Stimulated activated naive CD8-positive, alpha-beta T cell treated with anti-CD3 and anti-CD28 coated beads, Interleukin-15, Interleukin-2, amounts not matched to agents 100 U/mL and 50 U/mL, for 24 hours (primary cell): ENCODE measurements around the gene MAT2A.
"Not testable (repeated sequence)": the region's sequence is repeated elsewhere in the genome, so short reads cannot be mapped to it uniquely, and the experiment has no call there.

Experiments used
- ATAC-seq: fragments of 150-1000 bp; cut with Tn5 transposase; one replicate; pipeline ENCODE4 v1.10.0; 2021
- DNase-seq: peaks from one replicate; pipeline ENCODE4 v3.0.0; 2021

Gene MAT2A

DNA sequence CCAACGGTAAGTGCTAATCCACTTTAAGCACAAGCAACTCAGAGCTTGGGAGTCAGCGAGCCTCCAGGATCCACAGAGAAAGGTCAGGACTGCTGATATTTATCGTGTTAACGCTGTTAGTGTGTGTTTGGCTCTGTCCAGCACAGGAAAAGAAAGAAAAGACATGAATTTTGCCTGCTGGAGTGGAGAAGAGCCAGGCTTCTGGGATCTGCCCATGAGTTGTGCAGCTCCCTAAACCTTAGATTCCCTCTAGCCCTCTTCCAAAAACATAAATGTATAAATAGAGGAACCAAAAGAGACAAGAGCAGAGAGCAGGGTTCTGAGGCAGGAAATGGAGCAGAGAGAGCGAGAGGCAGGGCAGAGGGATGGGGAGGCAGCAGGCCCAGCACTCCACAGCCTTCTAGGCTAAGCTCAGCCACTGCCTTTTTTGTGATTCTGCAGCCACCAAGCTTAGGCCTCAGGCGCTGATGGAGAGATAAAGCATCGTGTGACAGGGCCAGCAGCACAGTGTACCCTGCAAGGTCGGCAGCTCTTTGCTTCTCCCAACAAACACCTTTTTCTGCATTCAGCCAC is 14.5 kb upstream of the MAT2A start:
- DNase-seq: no peak
- ATAC-seq: no peak

DNA sequence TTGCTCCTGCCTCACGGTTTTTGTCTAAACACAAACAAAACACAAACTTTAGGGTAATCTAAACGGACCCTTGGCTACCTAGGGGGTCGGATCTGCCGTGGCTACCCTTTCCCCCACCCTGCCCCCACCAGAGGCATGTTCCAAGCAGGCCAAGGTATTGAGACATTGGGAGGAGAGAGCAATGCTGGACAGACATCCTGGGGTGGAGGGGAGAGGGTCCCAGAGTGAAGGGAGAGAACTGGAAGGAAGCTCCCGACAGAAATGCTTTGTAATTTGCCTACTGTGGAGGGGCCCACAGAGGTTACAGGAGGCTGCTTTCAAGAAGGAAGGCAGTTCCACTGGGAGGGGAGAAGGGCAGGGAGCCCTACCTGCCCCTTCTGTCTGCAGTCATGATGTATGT is 13.9 kb upstream of the MAT2A start:
- DNase-seq: no peak

GRCh38 chr2:85525567-85525966 is 13.4 kb upstream of the MAT2A start:
- DNase-seq (no peak), ATAC-seq (no peak)

More for the DNA sequence above, 13.9 kb upstream of the MAT2A start:
- ATAC-seq: no peak

DNA sequence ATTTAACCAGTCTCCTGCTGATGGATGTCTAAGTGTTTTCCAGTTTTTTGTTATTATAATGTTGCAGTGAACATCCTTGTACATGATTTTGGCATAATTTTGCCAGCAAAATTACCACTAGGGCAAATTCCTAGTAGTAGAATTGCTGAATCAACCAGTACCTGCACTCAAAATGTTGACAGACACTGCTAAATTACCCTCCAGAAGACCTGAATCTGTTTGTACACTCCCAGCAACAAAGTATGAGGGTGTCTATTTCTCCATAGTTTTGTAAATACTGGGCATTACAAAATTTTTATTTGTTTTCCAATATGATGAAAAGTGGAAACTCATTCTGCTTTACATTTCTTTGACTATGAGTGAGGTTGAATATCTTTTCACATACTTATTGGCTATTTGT is 11.2 kb upstream of the MAT2A start:
- DNase-seq (no peak), ATAC-seq (no peak)

DNA sequence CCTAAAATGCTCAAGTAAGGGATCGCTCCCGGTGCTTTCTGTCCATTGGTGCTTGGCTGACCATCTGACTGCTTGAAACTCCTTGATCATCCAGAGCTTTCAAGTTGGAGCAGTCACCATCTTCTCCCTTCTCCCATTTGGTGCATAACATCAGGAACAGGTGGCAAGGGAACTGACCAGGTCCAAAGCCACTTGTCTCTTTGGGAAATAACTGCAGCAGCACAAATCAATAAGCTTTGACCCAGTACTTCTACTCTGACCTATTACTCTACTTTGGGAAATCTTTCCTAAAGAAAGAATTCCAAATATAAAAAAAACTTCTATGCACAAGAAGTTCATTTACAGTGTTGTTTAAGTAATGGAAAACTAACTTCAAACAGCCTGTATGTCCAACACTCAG is 10.6 kb upstream of the MAT2A start:
- DNase-seq: no peak
- ATAC-seq: no peak

DNA sequence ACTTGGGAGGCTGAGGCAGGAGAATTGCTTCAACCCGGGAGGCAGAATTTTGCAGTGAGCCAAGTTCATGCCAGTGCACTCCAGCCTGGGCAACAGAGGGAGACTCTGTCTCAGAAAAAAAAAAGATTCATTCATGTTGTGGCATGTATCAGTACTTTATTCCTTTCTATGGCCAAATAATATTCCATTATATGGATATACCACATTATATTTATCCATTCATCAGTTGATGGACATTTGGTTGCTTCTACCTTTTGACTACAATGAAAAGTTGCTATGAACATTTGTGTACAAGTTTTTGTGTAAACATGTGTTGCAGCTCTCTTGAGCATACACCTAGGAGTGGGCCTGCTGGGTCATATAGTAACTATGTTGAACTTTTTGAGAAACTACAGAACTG is 9.2 kb upstream of the MAT2A start:
- ATAC-seq (no peak), DNase-seq (no peak)

DNA sequence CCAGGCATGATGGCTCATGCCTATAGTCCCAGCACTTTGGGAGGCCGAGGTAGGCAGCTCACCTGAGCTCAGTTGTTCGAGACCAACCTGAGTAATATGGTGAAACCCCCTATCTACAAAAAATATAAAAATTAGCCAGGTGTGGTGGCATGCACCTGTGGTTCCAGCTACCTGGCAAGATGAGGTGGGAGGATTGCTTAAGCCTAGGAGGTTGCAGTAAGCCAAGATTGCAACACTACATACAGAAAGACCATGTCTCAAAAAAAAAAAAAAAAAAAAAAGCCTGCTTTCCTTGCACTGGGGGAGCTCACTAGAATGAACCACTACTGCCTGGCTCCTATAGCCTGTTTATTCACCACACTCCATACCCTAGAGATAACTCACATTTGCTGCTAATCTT is 7.4 kb upstream of the MAT2A start:
- DNase-seq: no peak
- no peak for ATAC-seq

DNA sequence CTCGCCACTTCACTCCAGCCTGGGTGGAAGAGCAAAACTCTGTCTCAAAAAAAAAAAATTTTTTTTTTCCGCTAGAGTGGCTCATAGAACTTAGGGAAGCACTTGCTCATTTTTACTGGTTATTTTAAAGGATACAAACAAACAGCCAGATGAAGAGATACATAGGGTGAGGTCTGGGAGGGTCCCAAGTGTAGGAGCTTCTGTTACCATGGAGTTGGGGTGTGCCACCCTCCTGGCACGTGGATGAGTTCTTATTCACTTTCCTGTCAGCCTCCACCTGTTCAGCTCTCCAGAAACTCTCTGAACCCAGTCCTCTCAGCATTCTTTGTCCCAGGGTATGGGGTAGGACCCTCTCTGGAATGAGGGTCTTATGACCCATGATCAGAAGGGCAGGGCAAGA is 4.9 kb upstream of the MAT2A start:
- ATAC-seq (no peak), DNase-seq (no peak)

DNA sequence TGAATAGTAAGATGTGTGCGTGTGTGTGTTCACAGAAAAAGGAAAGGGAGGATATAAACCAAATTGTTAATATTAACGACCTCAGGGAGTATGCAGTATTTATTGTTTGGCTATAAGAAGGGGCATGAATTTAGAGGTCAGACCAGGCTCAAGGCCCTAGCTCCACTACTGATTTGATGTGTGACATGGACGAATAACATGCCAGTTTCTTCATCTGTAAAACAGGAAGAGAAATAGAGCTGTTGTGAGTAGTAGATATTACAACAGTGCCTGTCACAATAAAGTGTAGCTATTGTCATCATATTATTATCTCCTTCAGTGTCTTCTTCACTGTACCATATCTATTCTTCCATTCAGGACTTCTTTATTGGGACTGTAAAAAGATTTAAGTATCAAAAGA is 4.1 kb upstream of the MAT2A start:
- ATAC-seq: no peak
- DNase-seq: no peak

DNA sequence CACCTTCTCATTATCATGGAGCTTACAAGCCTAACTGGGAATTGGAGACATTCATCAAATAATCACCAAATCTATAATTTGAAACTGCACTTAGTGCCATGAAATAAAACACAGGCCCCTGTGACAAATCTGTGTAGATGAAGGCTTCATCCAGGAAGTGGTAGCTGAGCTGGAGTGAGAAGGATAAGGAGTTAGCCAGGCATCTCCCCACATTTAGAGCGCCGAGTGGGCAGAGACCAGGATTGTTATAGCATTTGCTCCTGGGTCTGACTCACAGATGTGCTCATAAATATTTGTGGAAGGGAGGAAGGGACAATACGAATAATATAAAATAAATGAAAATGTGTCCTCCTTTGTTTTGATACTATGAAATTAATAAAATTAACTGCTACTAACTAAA is 2.5 kb upstream of the MAT2A start:
- ATAC-seq (no peak), DNase-seq (no peak)

DNA sequence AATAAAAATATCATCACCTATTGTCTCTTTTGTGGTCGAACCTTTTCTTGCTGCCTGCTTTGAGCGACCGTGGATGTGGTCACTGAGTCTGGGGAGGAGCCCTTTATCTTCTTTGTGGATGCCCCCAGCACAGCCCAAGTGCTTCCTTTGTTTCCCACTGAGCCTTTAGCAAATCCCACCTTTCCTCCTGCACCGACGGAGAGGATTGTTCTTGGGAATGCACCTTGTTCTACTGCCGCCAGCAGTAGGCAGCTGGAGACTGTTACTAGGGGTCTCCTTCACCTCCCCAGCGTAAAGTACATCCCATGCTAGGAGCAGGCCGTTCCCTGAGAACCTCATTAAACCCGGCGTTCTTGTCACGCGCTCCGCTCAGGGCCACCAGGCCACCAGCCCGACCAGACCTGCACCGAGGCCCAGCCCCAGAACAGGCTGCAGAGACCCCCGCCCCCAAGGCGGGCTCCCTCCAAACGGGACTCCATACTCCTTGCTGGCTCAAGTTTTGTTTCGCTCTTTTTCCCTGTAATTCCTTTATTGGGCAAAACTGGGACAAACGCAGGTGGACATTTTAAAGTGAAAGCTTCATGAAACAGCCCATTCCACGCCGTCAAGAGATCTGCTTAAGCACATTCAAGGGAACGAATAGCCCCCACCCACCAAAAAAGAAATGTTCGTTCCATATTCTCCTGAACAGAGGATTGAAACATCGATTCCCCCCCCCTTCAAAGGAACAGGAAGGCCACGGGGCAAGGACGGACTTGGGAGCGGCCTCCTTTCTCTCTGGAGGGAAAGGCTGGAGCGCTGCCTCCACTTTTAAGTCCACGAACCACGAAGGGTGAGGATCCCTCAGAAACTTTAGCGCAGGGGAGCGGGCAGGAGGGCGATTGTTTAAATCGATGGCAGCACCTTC is 1.1 kb upstream of the MAT2A start:
- ATAC-seq (no peak), DNase-seq (peak; percentile 54)

- DNase-seq: peak; percentile 78
Observed at GRCh38 chr2:85539361-85540132, 579 bp downstream of the MAT2A start.

GRCh38 chr2:85540133-85540648 is 1.2 kb downstream of the MAT2A start:
- DNase-seq (no peak), ATAC-seq (no peak)

More at GRCh38 chr2:85539361-85540132, 579 bp downstream of the MAT2A start:
- peak; percentile 45 for ATAC-seq

GRCh38 chr2:85541262-85541661 is 2.3 kb downstream of the MAT2A start:
- ATAC-seq (no peak), DNase-seq (no peak)

GRCh38 chr2:85541753-85542457 is 2.9 kb downstream of the MAT2A start:
- DNase-seq: no peak
- no peak for ATAC-seq

- DNase-seq (no peak), ATAC-seq (no peak)
Observed at GRCh38 chr2:85542777-85543176, 3.8 kb downstream of the MAT2A start.

- not testable (repeated sequence) for ATAC-seq, DNase-seq
Observed at GRCh38 chr2:85544254-85544691, 5.3 kb downstream of the MAT2A start.

GRCh38 chr2:85544915-85545779 is 6.2 kb downstream of the MAT2A start:
- DNase-seq, ATAC-seq: not testable (repeated sequence)

GRCh38 chr2:85545780-85546240 is 6.8 kb downstream of the MAT2A start:
- DNase-seq (peak; percentile 21), ATAC-seq (peak; percentile 30)

DNA sequence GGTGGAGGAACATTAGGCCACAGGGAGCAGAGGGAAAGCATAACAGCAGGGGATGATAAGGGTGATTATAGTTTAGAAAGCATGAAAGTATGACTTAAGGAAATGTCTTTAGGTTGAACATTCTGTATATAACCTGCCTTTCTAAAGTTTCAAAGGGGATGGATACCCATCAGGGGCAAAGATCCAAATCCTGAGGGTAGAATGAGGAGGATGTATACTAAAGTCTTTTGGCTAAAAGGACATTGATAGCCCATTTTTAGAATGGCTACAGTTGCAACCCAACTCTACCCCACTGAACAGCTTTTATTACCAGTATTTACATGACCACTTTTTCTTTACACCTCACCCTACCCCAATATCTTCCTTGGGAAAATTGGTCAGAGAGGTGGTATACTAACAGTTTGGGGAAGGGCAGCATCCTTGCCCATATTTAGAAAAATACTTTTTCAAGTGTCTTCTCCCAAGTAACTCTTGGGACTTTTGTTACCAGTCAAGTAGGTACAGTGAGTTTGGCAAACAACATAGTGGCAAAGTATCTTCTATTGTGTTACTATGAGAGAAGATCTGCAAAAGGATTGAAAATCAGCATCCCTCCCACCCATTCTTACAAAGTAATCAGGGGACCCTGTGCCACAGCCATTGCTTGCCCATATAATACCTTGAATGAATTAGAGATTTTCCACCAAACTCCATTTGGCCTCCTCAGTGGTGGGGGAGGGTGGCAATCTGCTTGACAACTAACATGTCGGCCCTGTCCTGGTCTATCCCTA is 8.3 kb downstream of the MAT2A start:
- peak; percentile 7 for ATAC-seq
- no peak for DNase-seq
